ENCODE data around the gene DISC1. TPM values are rescaled to one million over a fixed set of nuclear protein-coding genes. Genes with fewer than 3 reads are reported as not detected.

DISC1 gene
- total and polyA plus RNA-seq, 2 experiments from 2014 or later = 2.1 to 6.5 TPM

DNA sequence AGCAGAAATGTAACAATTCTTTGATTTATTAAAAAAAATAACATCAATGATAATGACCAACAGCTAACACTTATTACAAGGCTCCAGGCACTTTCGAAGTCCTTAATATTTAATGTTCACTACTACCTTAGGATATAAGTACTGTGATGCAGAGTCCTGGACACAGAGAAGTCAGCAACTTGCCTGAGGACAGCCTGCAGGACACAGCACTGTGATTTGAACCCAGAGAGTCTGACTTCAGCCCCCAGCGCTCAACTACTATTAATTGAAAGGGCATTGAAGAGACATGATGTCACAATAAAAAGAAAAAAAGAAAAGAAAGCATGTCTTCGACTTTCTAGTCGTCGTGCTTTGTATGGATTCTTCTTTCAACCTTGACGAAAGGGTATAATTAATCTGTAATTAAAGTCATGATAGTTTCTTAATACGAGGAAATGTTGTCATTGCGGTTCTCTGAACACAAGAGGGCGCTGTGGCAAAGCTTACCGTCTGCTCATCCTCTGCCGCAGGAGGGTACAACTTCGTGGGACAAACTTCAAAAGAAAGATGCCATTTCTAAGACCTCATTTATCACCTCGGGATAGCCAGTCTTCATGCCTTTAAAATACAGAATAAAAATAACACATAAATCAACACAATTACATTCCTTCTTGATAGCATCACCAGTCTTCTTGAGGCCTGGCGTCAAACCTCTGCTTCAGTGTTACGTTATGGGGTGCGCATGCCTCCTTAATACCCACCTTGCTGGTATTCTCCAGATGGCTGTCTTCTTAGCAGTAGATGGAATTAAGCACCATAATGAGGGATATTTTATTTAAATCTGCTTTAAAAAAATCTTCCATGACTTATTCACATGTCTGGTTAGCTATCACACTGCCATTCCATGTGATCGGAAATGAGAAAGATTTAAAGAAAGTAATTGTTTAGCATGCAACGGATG, 240.1 kb downstream of the DISC1 start:
- no peak overlapping the region for H2AFZ ChIP-seq

DNA sequence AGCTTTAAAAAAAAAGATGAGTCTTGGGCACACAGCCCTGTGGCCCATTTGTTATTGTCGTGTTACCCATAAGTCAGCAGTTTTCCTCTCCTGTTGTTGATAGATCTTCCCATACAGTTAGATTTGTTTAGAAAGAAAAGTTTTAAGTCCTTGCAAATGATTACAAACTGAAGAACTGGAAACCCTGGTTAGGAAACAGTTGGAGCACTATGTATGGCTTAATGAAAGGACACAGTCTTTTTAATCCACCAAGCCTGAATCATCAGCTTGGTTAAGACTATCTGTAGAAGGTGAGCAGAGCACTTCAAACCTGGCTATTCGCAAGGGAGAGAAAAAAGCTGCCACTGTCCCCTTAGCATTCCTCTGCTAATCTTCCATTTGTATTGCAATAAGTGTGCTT, 241.0 kb downstream of the DISC1 start:
- no peaks in the 10 kb centered on the region for H4K20me1 ChIP-seq (replicated peaks; ENCODE audit: insufficient read depth)
- Mint-ChIP-seq H3K4me1 (peaks cover 21% of the 10 kb centered on the region), H3K27me3 (ENCODE audit: insufficient read depth, low read depth, poor library complexity) (peaks cover 8% of the 10 kb centered on the region), H3K36me3 (ENCODE audit: low read depth) (no peaks in the 10 kb centered on the region), H3K9me3 (no peaks in the 10 kb centered on the region), H3K27ac (no peak overlapping the region), H3K4me3 (no peak overlapping the region)
- peak; percentile 29; the same call in 2 of the 3 replicates for ATAC-seq
- H2AFZ ChIP-seq = no peak overlapping the region
- no peak overlapping the region for H3K27ac ChIP-seq (ENCODE audit: low read depth)
- no peak overlapping the region for H3K4me3 ChIP-seq
- no peaks in the 10 kb centered on the region for H3K79me2 ChIP-seq (replicated peaks; ENCODE audit: insufficient read depth)
- H3K36me3 ChIP-seq (ENCODE audit: insufficient read depth) = no peaks in the 10 kb centered on the region
- no peak overlapping the region; the same call in 1 of the 2 replicates for H3K4me2 ChIP-seq
- H3K4me1 ChIP-seq (ENCODE audit: insufficient read depth) = peaks cover 5% of the 10 kb centered on the region; the same call in 1 of the 2 replicates
- no peaks in the 10 kb centered on the region for H3K27me3 ChIP-seq (ENCODE audit: insufficient read depth)
- H3F3A ChIP-seq (replicated peaks; ENCODE audit: low read depth) = no peaks in the 10 kb centered on the region
- no peak for DNase-seq (ENCODE audit: low spot score)
- H3K9me2 ChIP-seq (ENCODE audit: insufficient read depth) = 0 out of 2 replicates have a peak, but pooled peaks cover 3% of the 10 kb centered on the region
- TF ChIP-seq EZH2 (IDR thresholded peaks at IDR 0.05; ENCODE audit: low read depth, unreplicated experiment) (no peak), ZNF114 (CRISPR knock-in tag; IDR thresholded peaks at IDR 0.05) (no peak), JUNB (IDR thresholded peaks at IDR 0.05; ENCODE audit: unreplicated experiment) (no peak), ZNF331 (CRISPR knock-in tag; IDR thresholded peaks at IDR 0.05; ENCODE audit: low read depth) (no peak)

More for the DNA sequence above, 240.1 kb downstream of the DISC1 start:
- no peak overlapping the region for H3K4me3 ChIP-seq
- H3K36me3 ChIP-seq (ENCODE audit: insufficient read depth) = no peaks in the 10 kb centered on the region
- peaks cover 5% of the 10 kb centered on the region; the same call in 1 of the 2 replicates for H3K4me1 ChIP-seq (ENCODE audit: insufficient read depth)
- no peak overlapping the region for H3K27ac Mint-ChIP-seq
- H3K79me2 ChIP-seq (replicated peaks; ENCODE audit: insufficient read depth) = no peaks in the 10 kb centered on the region
- H3K4me2 ChIP-seq = no peak overlapping the region
- peak; percentile 75 for ATAC-seq
- no peak overlapping the region for H3K27ac ChIP-seq (ENCODE audit: low read depth)
- peak; percentile 86 for DNase-seq (ENCODE audit: low spot score)
- peak; percentile 92 to 99 for TF ChIP-seq CTCF (conservative IDR thresholded peaks at IDR 0.05; ENCODE audit: low read depth in 2 of 2)
- no peak for TF ChIP-seq NANOG (IDR thresholded peaks at IDR 0.05; ENCODE audit: borderline replicate concordance)
- H4K20me1 ChIP-seq (replicated peaks; ENCODE audit: insufficient read depth) = no peaks in the 10 kb centered on the region
- peaks cover 21% of the 10 kb centered on the region for H3K4me1 Mint-ChIP-seq
- H3K9me2 ChIP-seq (ENCODE audit: insufficient read depth) = 0 out of 2 replicates have a peak, but pooled peaks cover 3% of the 10 kb centered on the region
- no peaks in the 10 kb centered on the region for H3F3A ChIP-seq (replicated peaks; ENCODE audit: low read depth)
- H3K27me3 ChIP-seq (ENCODE audit: insufficient read depth) = no peaks in the 10 kb centered on the region
- H3K27me3 Mint-ChIP-seq (ENCODE audit: insufficient read depth, low read depth, poor library complexity) = peaks cover 5% of the 10 kb centered on the region
- no peaks in the 10 kb centered on the region for H3K36me3 Mint-ChIP-seq (ENCODE audit: low read depth)
- no peak overlapping the region for H3K4me3 Mint-ChIP-seq
- no peaks in the 10 kb centered on the region for H3K9me3 Mint-ChIP-seq

DNA sequence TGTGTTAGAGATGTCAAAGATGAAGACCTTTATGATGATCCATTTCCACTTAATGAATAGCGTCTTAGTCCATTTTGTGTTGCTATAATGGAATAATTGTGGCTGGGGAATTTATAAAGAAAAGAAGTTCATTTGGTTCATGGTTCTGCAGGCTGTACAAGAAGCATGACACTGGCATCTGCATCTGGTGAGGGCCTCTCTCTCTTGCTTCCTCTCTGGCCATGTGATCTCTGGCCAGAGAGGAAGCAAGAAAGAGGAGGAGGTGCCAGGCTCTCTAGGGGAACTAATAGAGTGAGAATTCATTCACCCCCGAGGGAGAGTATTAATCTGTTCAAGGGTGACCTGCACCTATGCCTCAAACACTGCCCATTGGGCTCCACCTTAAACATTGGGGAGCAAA, 242.8 kb downstream of the DISC1 start:
- ATAC-seq = no peak
- TF ChIP-seq ZNF114 (CRISPR knock-in tag; IDR thresholded peaks at IDR 0.05) = no peak
- TF ChIP-seq CTCF (conservative IDR thresholded peaks at IDR 0.05; ENCODE audit: low read depth in 2 of 2) = no peak
- no peak for TF ChIP-seq NANOG (IDR thresholded peaks at IDR 0.05; ENCODE audit: borderline replicate concordance)
- TF ChIP-seq ZNF331 (CRISPR knock-in tag; IDR thresholded peaks at IDR 0.05; ENCODE audit: low read depth) = no peak
- TF ChIP-seq JUNB (IDR thresholded peaks at IDR 0.05; ENCODE audit: unreplicated experiment) = no peak

More for the DNA sequence above, 242.8 kb downstream of the DISC1 start:
- H3K4me3 Mint-ChIP-seq = no peak overlapping the region
- Histone ChIP-seq H3K4me2 (no peak overlapping the region), H3K9me2 (ENCODE audit: insufficient read depth) (peaks cover 3% of the 10 kb centered on the region; the same call in 1 of the 2 replicates), H3K27me3 (ENCODE audit: insufficient read depth) (no peaks in the 10 kb centered on the region), H3F3A (replicated peaks; ENCODE audit: low read depth) (no peaks in the 10 kb centered on the region), H3K4me3 (no peak overlapping the region), H2AFZ (no peak overlapping the region), H3K27ac (ENCODE audit: low read depth) (no peak overlapping the region), H3K36me3 (ENCODE audit: insufficient read depth) (no peaks in the 10 kb centered on the region), H3K4me1 (ENCODE audit: insufficient read depth) (peaks cover 5% of the 10 kb centered on the region; the same call in 1 of the 2 replicates), H3K79me2 (replicated peaks; ENCODE audit: insufficient read depth) (no peaks in the 10 kb centered on the region), H4K20me1 (replicated peaks; ENCODE audit: insufficient read depth) (no peaks in the 10 kb centered on the region)
- H3K27me3 Mint-ChIP-seq (ENCODE audit: insufficient read depth, low read depth, poor library complexity) = peaks cover 8% of the 10 kb centered on the region
- H3K9me3 Mint-ChIP-seq = no peaks in the 10 kb centered on the region
- no peaks in the 10 kb centered on the region for H3K36me3 Mint-ChIP-seq (ENCODE audit: low read depth)
- no peak for DNase-seq (ENCODE audit: low spot score)
- no peak overlapping the region for H3K27ac Mint-ChIP-seq
- peaks cover 21% of the 10 kb centered on the region for H3K4me1 Mint-ChIP-seq
